IMR-90 (cell line): ENCODE measurements around the gene TRPM3. TPM values are rescaled to one million over a fixed set of nuclear protein-coding genes. Genes with fewer than 3 reads are reported as not detected.
A peak's percentile ranks its signal among the peaks of the same experiment; 100 is the strongest.

Source experiments
- ATAC-seq: fragments of 200-7000 bp; cut with Tn5 transposase; 2 replicates; pipeline ENCODE4 v1.9.1; 2020; ENCODE audit warnings: low read depth, mild to moderate bottlenecking, moderate library complexity
- BruUV-seq: library from RNA; stranded (reverse); fragments of 400-500 nt; replicated peaks from 2 replicates; lab custom pipeline; 2021; lab: Mats Ljungman, UMichigan
- CTCF ChIA-PET: fragments of 300-600 bp; formaldehyde crosslinking; extraction: SDS; loops from one replicate; lab custom pipeline; 2021; ENCODE audit warnings: antibody characterized with exemption; lab: Yijun Ruan, JAX
- POLR2A ChIA-PET: fragments of 300-600 bp; sonication (Branson Sonifier 250); formaldehyde crosslinking; loops from one replicate; lab custom pipeline; 2022; ENCODE audit warnings: antibody characterized with exemption; ENCODE audit not compliant: unreplicated experiment; lab: Charles Lee
- DNase-seq: peaks from one replicate; pipeline ENCODE4 v3.0.0; 2013
- H2AFZ ChIP-seq: replicated peaks from 2 replicates; pipeline ENCODE3; 2013; ENCODE audit warnings: low read length, mild to moderate bottlenecking; ENCODE audit not compliant: poor library complexity
- H2AK5ac ChIP-seq: 2 replicates; pipeline ENCODE4 v1.6.1; 2013; ENCODE audit warnings: low read depth, low read length, inconsistent platforms
- H2AK9ac ChIP-seq: replicated peaks from 2 replicates; pipeline ENCODE3; 2013; ENCODE audit warnings: mild to moderate bottlenecking, low read depth, low read length, moderate library complexity; ENCODE audit not compliant: poor library complexity
- H2BK120ac ChIP-seq: 2 replicates; pipeline ENCODE4 v1.6.1; 2013; ENCODE audit warnings: low read depth, low read length, inconsistent platforms
- H2BK15ac ChIP-seq: 3 replicates; pipeline ENCODE4 v1.6.1; 2013; ENCODE audit warnings: low read depth, low read length, inconsistent platforms
- H2BK20ac ChIP-seq: 2 replicates; pipeline ENCODE4 v1.6.1; 2013; ENCODE audit warnings: low read depth, mild to moderate bottlenecking, inconsistent platforms, low read length, moderate library complexity
- H2BK5ac ChIP-seq: 2 replicates; pipeline ENCODE4 v1.6.1; 2013; ENCODE audit warnings: mild to moderate bottlenecking, low read depth, low read length, inconsistent platforms; ENCODE audit not compliant: poor library complexity, severe bottlenecking
- H3K14ac ChIP-seq: replicated peaks from 2 replicates; pipeline ENCODE4 v1.6.1; 2013; ENCODE audit warnings: low read depth, low read length, inconsistent platforms
- H3K18ac ChIP-seq: 2 replicates; pipeline ENCODE4 v1.6.1; 2013; ENCODE audit warnings: low read depth, low read length, control low read depth
- H3K23ac ChIP-seq: 2 replicates; pipeline ENCODE4 v1.6.1; 2013; ENCODE audit warnings: low read depth, low read length, inconsistent platforms
- H3K27ac ChIP-seq: 2 replicates; pipeline ENCODE4 v1.5.1; 2013; ENCODE audit warnings: mild to moderate bottlenecking, control low read depth, low read length; ENCODE audit not compliant: insufficient read depth
- H3K27me3 ChIP-seq: 2 replicates; pipeline ENCODE4 v1.6.1; 2013; ENCODE audit warnings: low read length; ENCODE audit not compliant: control insufficient read depth, insufficient read depth
- H3K36me3 ChIP-seq: 2 replicates; pipeline ENCODE4 v1.6.1; 2013; ENCODE audit warnings: low read length, mixed read lengths; ENCODE audit not compliant: control insufficient read depth, insufficient read depth
- H3K4ac ChIP-seq: 2 replicates; pipeline ENCODE4 v1.6.1; 2013; ENCODE audit warnings: low read depth, low read length, inconsistent platforms
- H3K4me1 ChIP-seq: 2 replicates; pipeline ENCODE4 v1.6.1; 2013; ENCODE audit warnings: low read length, mixed read lengths; ENCODE audit not compliant: control insufficient read depth, insufficient read depth
- H3K4me2 ChIP-seq: 2 replicates; pipeline ENCODE4 v1.6.1; 2013; ENCODE audit warnings: low read depth, mild to moderate bottlenecking, control low read depth, low read length, moderate library complexity
- H3K4me3 ChIP-seq: 2 replicates; pipeline ENCODE4 v1.5.1; 2013; ENCODE audit warnings: low read depth, mild to moderate bottlenecking, control low read depth, low read length, moderate library complexity; ENCODE audit not compliant: insufficient read depth
- H3K56ac ChIP-seq: 2 replicates; pipeline ENCODE4 v1.6.1; 2013; ENCODE audit warnings: low read length, inconsistent platforms; ENCODE audit not compliant: insufficient read depth; ENCODE audit errors: extremely low read depth
- H3K79me1 ChIP-seq, 2 experiments: 2 replicates each; pipeline ENCODE4 v1.6.1; 2013; ENCODE audit warnings: low read length in 2 of 2, inconsistent platforms in 1 of 2, low read depth in 1 of 2
- H3K9ac ChIP-seq: 2 replicates; pipeline ENCODE4 v1.6.1; 2013; ENCODE audit warnings: low read depth, low read length, control low read depth
- H3K9me1 ChIP-seq: 2 replicates; pipeline ENCODE4 v1.6.1; 2013; ENCODE audit warnings: low read length, inconsistent platforms; ENCODE audit not compliant: insufficient read depth
- H3K9me3 ChIP-seq: 2 replicates; pipeline ENCODE4 v1.6.1; 2013; ENCODE audit warnings: low read length; ENCODE audit not compliant: control insufficient read depth, insufficient read depth
- H4K20me1 ChIP-seq: 2 replicates; pipeline ENCODE4 v1.6.1; 2013; ENCODE audit warnings: low read length, inconsistent platforms; ENCODE audit not compliant: insufficient read depth
- H4K5ac ChIP-seq: 2 replicates; pipeline ENCODE4 v1.6.1; 2013; ENCODE audit warnings: mild to moderate bottlenecking, low read depth, low read length, control low read depth
- H4K8ac ChIP-seq, 2 experiments: 2 replicates each; pipeline ENCODE4 v1.6.1; 2013; ENCODE audit warnings: low read depth in 2 of 2, low read length in 2 of 2, control low read depth in 1 of 2, inconsistent platforms in 1 of 2
- H4K91ac ChIP-seq: 2 replicates; pipeline ENCODE4 v1.6.1; 2013; ENCODE audit warnings: low read depth, low read length, inconsistent platforms; ENCODE audit not compliant: insufficient read depth
- BHLHE40 ChIP-seq: fragments of 150-350 bp; IDR thresholded peaks from 2 replicates; pipeline ENCODE4 v1.6.1; 2016; ENCODE audit warnings: mild to moderate bottlenecking, low read depth, low read length
- NFE2L2 ChIP-seq: fragments of 150-350 bp; IDR thresholded peaks from 2 replicates; pipeline ENCODE4 v1.6.1; 2016; ENCODE audit warnings: low read depth, mild to moderate bottlenecking, low read length
- RCOR1 ChIP-seq: IDR thresholded peaks from 2 replicates; pipeline ENCODE4 v1.6.1; 2012; ENCODE audit warnings: mild to moderate bottlenecking, low read length, improper control_type of control experiment; ENCODE audit not compliant: insufficient replicate concordance
- WGBS, 2 experiments: methylation state at CpG; one replicate each; pipeline versions ENCODE4 v1.1.5 to v1.1.7; 2013; ENCODE audit warnings: missing lambda C conversion rate in 2 of 2; ENCODE audit not compliant: insufficient read length in 1 of 2; ENCODE audit errors: extremely low coverage in 2 of 2; 5-methylcytosine and 5-hydroxymethylcytosine counted together
- dilution Hi-C: fragments of 300-500 bp; cut with HindIII; formaldehyde crosslinking; loops from one replicate; pipeline ENCODE4 v1.14.3; 2018; ENCODE audit warnings: low sequenced_read_pairs; ENCODE audit not compliant: unreplicated experiment
- in situ Hi-C: fragments of 300-500 bp; cut with MboI; formaldehyde crosslinking; loops from 3 replicates; pipeline ENCODE4 v1.14.3; 2019; ENCODE audit warnings: low sequenced_read_pairs, inconsistent platforms, mixed read lengths
- intact Hi-C: fragments of 100-400 bp; cut with micrococcal nuclease; formaldehyde crosslinking; loops from 2 replicates; pipeline ENCODE4 v1.10.0; 2022
- polyA plus RNA-seq, 3 experiments: library from polyadenylated mRNA; depleted of rRNA; stranded (reverse); fragments of >200 nt; gene quantifications; 2 replicates each; pipeline ENCODE4 v1.2.3, GENCODE V29; 2012; ENCODE audit warnings: low replicate concordance in 1 of 3
- total RNA-seq: library from RNA; depleted of rRNA; stranded (reverse); fragments of >200 nt; gene quantifications from 2 replicates; pipeline ENCODE4 v1.2.3, GENCODE V29; 2012
- TF ChIP-seq, protein P1 (sequence below): conservative IDR thresholded peaks from 2 replicates; pipeline ENCODE4 v1.5.1; 2012; ENCODE audit warnings: mild to moderate bottlenecking, low read depth, low read length, improper control_type of control experiment

Gene TRPM3
- total and polyA plus RNA-seq, 2 of the 4 experiments (the other 2 are of a cell fraction): not detected

DNA sequence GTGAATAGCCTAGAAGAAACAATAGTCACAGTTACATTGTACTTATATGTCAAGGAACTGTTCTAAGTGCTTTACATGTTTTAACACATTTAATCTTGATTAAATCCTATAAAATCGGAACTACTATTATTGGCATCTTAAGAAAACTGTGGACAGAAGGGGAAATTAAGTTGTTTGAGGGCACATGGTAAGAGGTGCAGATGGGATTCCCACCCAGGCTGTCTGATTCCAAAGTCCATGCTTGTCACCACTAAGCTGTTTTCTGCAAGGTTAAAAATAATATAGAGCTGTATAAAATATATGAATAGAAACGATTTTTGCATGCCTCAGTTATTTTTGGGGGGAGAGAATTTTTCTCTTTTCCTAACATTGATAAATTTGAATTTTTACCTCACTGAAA lies 512.4 kb downstream of the TRPM3 start (continued):
- TF ChIP-seq, protein P1, sequence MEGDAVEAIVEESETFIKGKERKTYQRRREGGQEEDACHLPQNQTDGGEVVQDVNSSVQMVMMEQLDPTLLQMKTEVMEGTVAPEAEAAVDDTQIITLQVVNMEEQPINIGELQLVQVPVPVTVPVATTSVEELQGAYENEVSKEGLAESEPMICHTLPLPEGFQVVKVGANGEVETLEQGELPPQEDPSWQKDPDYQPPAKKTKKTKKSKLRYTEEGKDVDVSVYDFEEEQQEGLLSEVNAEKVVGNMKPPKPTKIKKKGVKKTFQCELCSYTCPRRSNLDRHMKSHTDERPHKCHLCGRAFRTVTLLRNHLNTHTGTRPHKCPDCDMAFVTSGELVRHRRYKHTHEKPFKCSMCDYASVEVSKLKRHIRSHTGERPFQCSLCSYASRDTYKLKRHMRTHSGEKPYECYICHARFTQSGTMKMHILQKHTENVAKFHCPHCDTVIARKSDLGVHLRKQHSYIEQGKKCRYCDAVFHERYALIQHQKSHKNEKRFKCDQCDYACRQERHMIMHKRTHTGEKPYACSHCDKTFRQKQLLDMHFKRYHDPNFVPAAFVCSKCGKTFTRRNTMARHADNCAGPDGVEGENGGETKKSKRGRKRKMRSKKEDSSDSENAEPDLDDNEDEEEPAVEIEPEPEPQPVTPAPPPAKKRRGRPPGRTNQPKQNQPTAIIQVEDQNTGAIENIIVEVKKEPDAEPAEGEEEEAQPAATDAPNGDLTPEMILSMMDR: no peak
- TF ChIP-seq BHLHE40 (no peak), NFE2L2 (no peak), RCOR1 (no peak)

DNA sequence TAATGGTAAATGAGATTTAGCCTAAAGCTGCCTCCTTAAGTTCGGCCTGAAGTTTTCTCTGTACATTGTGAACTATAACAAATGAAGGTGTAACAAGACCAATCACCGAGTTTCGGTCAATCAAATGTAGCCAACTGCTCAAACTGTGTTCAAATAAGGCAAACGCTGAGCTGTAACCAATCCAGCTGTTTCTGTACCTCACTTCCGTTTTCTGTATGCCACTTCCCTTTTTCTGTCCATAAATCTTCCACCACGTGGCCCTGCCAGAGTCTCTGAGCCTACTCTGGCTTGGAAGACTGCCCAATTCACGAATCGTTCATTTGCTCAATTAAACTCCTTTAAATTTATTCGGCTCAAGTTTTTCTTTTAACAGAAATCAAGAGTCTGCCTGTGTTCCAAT lies 513.5 kb downstream of the TRPM3 start:
- H2BK20ac ChIP-seq: peak overlapping the region; percentile 5; the same call in 1 of the 2 replicates
- H3K79me1 ChIP-seq: no peaks in the 10 kb centered on the region
- 0 out of 3 replicates have a peak overlapping the region, but pooled peaks have one; percentile 78 for H2BK15ac ChIP-seq
- no peak for TF ChIP-seq RCOR1
- H3K4me3 ChIP-seq: no peak overlapping the region
- no peak for ATAC-seq
- H4K5ac ChIP-seq: no peak overlapping the region
- in situ Hi-C loops: loop anchor here (10.0 to 25.0 kb wide), 2 partner anchors 483 to 646 kb away; no protein-coding TSS in a partner anchor
- H4K91ac ChIP-seq: no peak overlapping the region
- no peak overlapping the region for H3K56ac ChIP-seq
- BruUV-seq: no TSS peak
- intact Hi-C loops: loop anchor here (5.0 to 10.0 kb wide), 2 partner anchors 361 to 663 kb away; no protein-coding TSS in a partner anchor
- H3K14ac ChIP-seq: peak overlapping the region; percentile 72; the same call in 1 of the 2 replicates
- H3K4me1 ChIP-seq: peaks cover 4% of the 10 kb centered on the region
- H3K27me3 ChIP-seq: no peaks in the 10 kb centered on the region
- H2BK5ac ChIP-seq: no peak overlapping the region
- no CpG with 5 or more reads among the region's 9 CpGs for WGBS, 2 experiments
- H3K18ac ChIP-seq: no peak overlapping the region
- H2AFZ ChIP-seq: no peak overlapping the region
- dilution Hi-C loops: no loop called here
- H2AK9ac ChIP-seq: no peak overlapping the region
- peak overlapping the region; percentile 21; the same call in 1 of the 2 replicates for H2BK120ac ChIP-seq
- H3K27ac ChIP-seq: no peak overlapping the region
- no peak overlapping the region for H3K9ac ChIP-seq
- H3K4ac ChIP-seq: no peak overlapping the region
- no peak overlapping the region for H4K8ac ChIP-seq
- H3K9me1 ChIP-seq: peaks cover 6% of the 10 kb centered on the region
- H3K4me2 ChIP-seq: no peak overlapping the region
- no peak for DNase-seq
- H3K9me3 ChIP-seq: no peaks in the 10 kb centered on the region
- H3K36me3 ChIP-seq: no peaks in the 10 kb centered on the region
- ChIA-PET CTCF (interaction anchor here (1.4 kb wide), 1 partner anchor 267 kb away, joined by 4 read pairs; no protein-coding TSS in a partner anchor), POLR2A (no interaction called here)
- no peaks in the 10 kb centered on the region for H4K20me1 ChIP-seq
- no peak overlapping the region for H2AK5ac ChIP-seq
- no peak overlapping the region for H3K23ac ChIP-seq
